ENCODE measurements around the gene ITGAV. TPM values are rescaled to one million over a fixed set of nuclear protein-coding genes. Genes with fewer than 3 reads are reported as not detected.

Gene ITGAV
- total RNA-seq, 1 donor from 2014 or later = 72.8 TPM

GRCh38 chr2:186617771-186618170 is 27.9 kb downstream of the ITGAV start:
- no peak overlapping the region for H2AFZ ChIP-seq (replicated peaks)
- no peak overlapping the region for H3K9ac ChIP-seq
- H3K9me3 ChIP-seq (ENCODE audit: low read depth) = no peaks in the 10 kb centered on the region
- no peak for TF ChIP-seq EZH2 (IDR thresholded peaks at IDR 0.05)
- TF ChIP-seq CTCF (IDR thresholded peaks at IDR 0.05) = no peak
- TF ChIP-seq EZH2phosphoT487 (IDR thresholded peaks at IDR 0.05) = no peak
- H3K4me3 ChIP-seq = no peak overlapping the region
- no peaks in the 10 kb centered on the region for H3K27me3 ChIP-seq
- H4K20me1 ChIP-seq (ENCODE audit: low read depth) = no peaks in the 10 kb centered on the region
- Mint-ChIP-seq H3K9me3 (peaks cover 2% of the 10 kb centered on the region), H3K4me1 (peaks cover 12% of the 10 kb centered on the region), H3K27ac (no peak overlapping the region), H3K27me3 (ENCODE audit: insufficient read depth, low read depth) (no peaks in the 10 kb centered on the region), H3K4me3 (no peak overlapping the region), H3K36me3 (peaks cover 12% of the 10 kb centered on the region)
- H3K79me2 ChIP-seq (ENCODE audit: low read depth) = peaks cover 21% of the 10 kb centered on the region
- H3K27ac ChIP-seq = no peak overlapping the region
- no peaks in the 10 kb centered on the region for H3K36me3 ChIP-seq
- peaks cover 22% of the 10 kb centered on the region for H3K4me1 ChIP-seq
- DNase-seq (ENCODE audit: low spot score) = no peak
- H3F3A ChIP-seq (ENCODE audit: low read depth) = peaks cover 8% of the 10 kb centered on the region
- H3K4me2 ChIP-seq = no peak overlapping the region

GRCh38 chr2:186618696-186619095 is 28.8 kb downstream of the ITGAV start:
- peaks cover 18% of the 10 kb centered on the region for H3K36me3 Mint-ChIP-seq
- H3K4me3 Mint-ChIP-seq = no peak overlapping the region
- Histone ChIP-seq H3K4me1 (peaks cover 13% of the 10 kb centered on the region), H3F3A (ENCODE audit: low read depth) (no peaks in the 10 kb centered on the region), H3K27me3 (no peaks in the 10 kb centered on the region), H4K20me1 (ENCODE audit: low read depth) (no peaks in the 10 kb centered on the region), H3K9me3 (ENCODE audit: low read depth) (no peaks in the 10 kb centered on the region), H3K4me2 (no peak overlapping the region), H3K9ac (no peak overlapping the region), H3K79me2 (ENCODE audit: low read depth) (peaks cover 21% of the 10 kb centered on the region), H3K36me3 (no peaks in the 10 kb centered on the region), H2AFZ (replicated peaks) (no peak overlapping the region), H3K27ac (no peak overlapping the region), H3K4me3 (no peak overlapping the region)
- H3K4me1 Mint-ChIP-seq = peaks cover 7% of the 10 kb centered on the region
- DNase-seq (ENCODE audit: low spot score) = no peak
- TF ChIP-seq EZH2phosphoT487 (IDR thresholded peaks at IDR 0.05) = no peak
- TF ChIP-seq EZH2 (IDR thresholded peaks at IDR 0.05) = no peak
- TF ChIP-seq CTCF (IDR thresholded peaks at IDR 0.05) = no peak
- H3K27ac Mint-ChIP-seq = no peak overlapping the region
- no peaks in the 10 kb centered on the region for H3K27me3 Mint-ChIP-seq (ENCODE audit: insufficient read depth, low read depth)
- peaks cover 2% of the 10 kb centered on the region for H3K9me3 Mint-ChIP-seq

GRCh38 chr2:186623084-186623483 is 33.2 kb downstream of the ITGAV start:
- Histone ChIP-seq H3K36me3 (no peaks in the 10 kb centered on the region), H3K27me3 (no peaks in the 10 kb centered on the region), H2AFZ (replicated peaks) (no peak overlapping the region), H3K4me3 (no peak overlapping the region), H4K20me1 (ENCODE audit: low read depth) (no peaks in the 10 kb centered on the region), H3K4me1 (peaks cover 8% of the 10 kb centered on the region), H3K9ac (no peak overlapping the region), H3K4me2 (no peak overlapping the region), H3F3A (ENCODE audit: low read depth) (no peaks in the 10 kb centered on the region), H3K9me3 (ENCODE audit: low read depth) (no peaks in the 10 kb centered on the region), H3K79me2 (ENCODE audit: low read depth) (no peaks in the 10 kb centered on the region), H3K27ac (no peak overlapping the region)
- no peak for DNase-seq (ENCODE audit: low spot score)
- Mint-ChIP-seq H3K27me3 (ENCODE audit: insufficient read depth, low read depth) (no peaks in the 10 kb centered on the region), H3K4me3 (no peak overlapping the region), H3K4me1 (peaks cover 9% of the 10 kb centered on the region), H3K9me3 (no peaks in the 10 kb centered on the region), H3K27ac (no peak overlapping the region), H3K36me3 (peaks cover 26% of the 10 kb centered on the region)
- TF ChIP-seq CTCF (IDR thresholded peaks at IDR 0.05) = no peak
- no peak for TF ChIP-seq EZH2phosphoT487 (IDR thresholded peaks at IDR 0.05)
- TF ChIP-seq EZH2 (IDR thresholded peaks at IDR 0.05) = no peak
